ENCODE measurements around the gene RBM20. TPM values are rescaled to one million over a fixed set of nuclear protein-coding genes. Genes with fewer than 3 reads are reported as not detected.

The RBM20 gene
- total and polyA plus RNA-seq, 10 of the 15 experiments (the other 5 are each of a cell fraction or from before 2014, with no cell fraction given), result 0.04 to 0.26 (median 0.15) TPM

- no peak for TF ChIP-seq ZNF274 (IDR thresholded peaks at IDR 0.05; ENCODE audit: insufficient read depth, insufficient read length)
- no peak for TF ChIP-seq ESRRA (IDR thresholded peaks at IDR 0.05; ENCODE audit: low read length)
- TF ChIP-seq RUNX3 (IDR thresholded peaks at IDR 0.05; ENCODE audit: low read length), result peak; percentile 72
- peak; percentile 88; the same call in 1 of the 2 replicates for TF ChIP-seq PAX5 (IDR thresholded peaks at IDR 0.05; ENCODE audit: borderline replicate concordance, low read depth, low read length)
- TF ChIP-seq SMAD1 (IDR thresholded peaks at IDR 0.05; ENCODE audit: low read depth, partially characterized antibody), result no peak
- no peak for TF ChIP-seq DPF2 (IDR thresholded peaks at IDR 0.05)
- TF ChIP-seq CBX3 (IDR thresholded peaks at IDR 0.05; ENCODE audit: borderline replicate concordance, low read depth), result no peak
- no peak for TF ChIP-seq ZNF24 (IDR thresholded peaks at IDR 0.05)
- TF ChIP-seq BCLAF1 (IDR thresholded peaks at IDR 0.05), result no peak
- TF ChIP-seq RFX5 (IDR thresholded peaks at IDR 0.05; ENCODE audit: low read depth, low read length), result no peak
- no peak for TF ChIP-seq EP300 (IDR thresholded peaks at IDR 0.05; ENCODE audit: borderline replicate concordance in 1 of 2, control insufficient read depth in 1 of 2, low read depth in 2 of 2, low read length in 2 of 2)
- no peak for TF ChIP-seq SRF (IDR thresholded peaks at IDR 0.05; ENCODE audit: low read depth in 2 of 2, low read length in 2 of 2)
These were observed 7.2 kb downstream of the RBM20 start (continued) for GRCh38 chr10:110651044-110651958.

All from GM12878 (cell line).